Posterior cingulate gyrus (tissue), 11 donors: ENCODE data around the gene MUC13.

Experiments
- DNase-seq, 10 donors: peaks; one replicate each; pipeline versions ENCODE4 v3.0.0 to v3.0.0-alpha.2; 2020 to 2021; ENCODE audit warnings: mixed read lengths in 3 of 10
- intact Hi-C: fragments of 100-400 bp; cut with DNase I; formaldehyde crosslinking; loops from one replicate; pipeline ENCODE4 v1.15.1; 2023

The MUC13 gene

GRCh38 chr3:124882816-124883747 is 51.5 kb downstream of the MUC13 start:
- no peak for DNase-seq
- intact Hi-C loops, result no loop called here

GRCh38 chr3:124881976-124882697 is 52.4 kb downstream of the MUC13 start:
- intact Hi-C loops, result no loop called here
- no peak for DNase-seq

GRCh38 chr3:124879337-124879680 is 55.2 kb downstream of the MUC13 start:
- DNase-seq, result no peak
- intact Hi-C loops, result no loop called here

GRCh38 chr3:124878561-124879336 is 55.8 kb downstream of the MUC13 start:
- no peak for DNase-seq
- intact Hi-C loops, result no loop called here

GRCh38 chr3:124877674-124878073 is 56.9 kb downstream of the MUC13 start:
- DNase-seq, result no peak
- intact Hi-C loops, result no loop called here

- intact Hi-C loops, result no loop called here
- no peak for DNase-seq
Observed at GRCh38 chr3:124876401-124876878, 58.1 kb downstream of the MUC13 start.

GRCh38 chr3:124873226-124873625 is 61.3 kb downstream of the MUC13 start:
- intact Hi-C loops, result no loop called here

GRCh38 chr3:124867511-124867910 is 67.0 kb downstream of the MUC13 start:
- no peak for DNase-seq
- intact Hi-C loops, result no loop called here

More at GRCh38 chr3:124873226-124873625, 61.3 kb downstream of the MUC13 start:
- no peak for DNase-seq

- intact Hi-C loops, result no loop called here
- DNase-seq, result no peak
Observed at GRCh38 chr3:124862006-124862405, 72.5 kb downstream of the MUC13 start.

- no peak for DNase-seq
- intact Hi-C loops, result no loop called here
Observed at GRCh38 chr3:124861041-124861440, 73.5 kb downstream of the MUC13 start.

GRCh38 chr3:124860599-124860998 is 74.0 kb downstream of the MUC13 start:
- intact Hi-C loops, result no loop called here
- DNase-seq, result no peak

- intact Hi-C loops, result no loop called here
- DNase-seq, result no peak
Observed at GRCh38 chr3:124859025-124859424, 75.5 kb downstream of the MUC13 start.

- DNase-seq, result no peak
- intact Hi-C loops, result no loop called here
Observed at GRCh38 chr3:124858275-124858674, 76.3 kb downstream of the MUC13 start.

GRCh38 chr3:124856677-124857076 is 77.9 kb downstream of the MUC13 start:
- no peak for DNase-seq
- intact Hi-C loops, result no loop called here
